A549 (cell line): ENCODE measurements around the gene SYNJ1. TPM values are rescaled to one million over a fixed set of nuclear protein-coding genes. Genes with fewer than 3 reads are reported as not detected.
"Not testable (repeated sequence)": the region's sequence is repeated elsewhere in the genome, so short reads cannot be mapped to it uniquely, and the experiment has no call there.

ENCODE experiments used
- ATAC-seq, 2 experiments: fragments of 200-7000 bp in 1 of 2; fragments of >200 bp in 1 of 2; cut with Nextera tagmentation in 1 of 2; cut with Tn5 transposase in 1 of 2; 3 replicates each; pipeline versions ENCODE4 v1.8.0 to v1.9.1; 2018 to 2020; ENCODE audit warnings: mild to moderate bottlenecking in 1 of 2, moderate library complexity in 1 of 2
- CTCF ChIA-PET: fragments of 300-600 bp; sonication (Branson Sonifier 250); formaldehyde crosslinking; extraction: SDS; loops from one replicate; lab custom pipeline; 2021; ENCODE audit warnings: antibody characterized with exemption, inconsistent platforms; lab: Yijun Ruan, JAX
- POLR2A ChIA-PET: fragments of 350-600 bp; formaldehyde crosslinking; extraction: SDS; loops from one replicate; lab custom pipeline; 2021; ENCODE audit warnings: antibody characterized with exemption, inconsistent platforms; lab: Yijun Ruan, JAX
- DNase-seq, 2 experiments: peaks; one replicate each; pipeline versions ENCODE4 v3.0.0 to v3.0.0-alpha.2; 2011 to 2016; ENCODE audit warnings: low read depth in 1 of 2, low spot score in 1 of 2
- FAIRE-seq: peaks from 2 replicates; lab custom pipeline; 2011; peaks lifted over from hg19 to GRCh38; lab: Jason Lieb, UNC
- H3K27ac ChIP-seq, 2 experiments: fragments of >200 bp; sonication (Bioruptor Twin); formaldehyde crosslinking; 3 replicates each; pipeline ENCODE4 v1.5.1; 2016 to 2017
- H3K4me1 ChIP-seq: fragments of >200 bp; sonication (Bioruptor Twin); formaldehyde crosslinking; 3 replicates; pipeline ENCODE4 v1.6.1; 2016
- H3K4me2 ChIP-seq: fragments of >200 bp; sonication (Bioruptor Twin); formaldehyde crosslinking; 3 replicates; pipeline ENCODE4 v1.6.1; 2016
- H3K4me3 ChIP-seq: fragments of >200 bp; sonication (Bioruptor Twin); formaldehyde crosslinking; 3 replicates; pipeline ENCODE4 v1.5.1; 2016
- H3K9me3 ChIP-seq: fragments of >200 bp; sonication (Bioruptor Twin); formaldehyde crosslinking; 3 replicates; pipeline ENCODE4 v1.6.1; 2016
- BCL3 ChIP-seq: fragments of >200 bp; sonication (Bioruptor Twin); formaldehyde crosslinking; IDR thresholded peaks from 3 replicates; pipeline ENCODE4 v1.6.1; 2016
- BHLHE40 ChIP-seq: IDR thresholded peaks from 2 replicates; pipeline ENCODE4 v1.6.1; 2012; ENCODE audit warnings: low read depth, low read length, inconsistent platforms
- CBX8 ChIP-seq: fragments of 200-600 bp; sonication (generic); IDR thresholded peaks from 2 replicates; pipeline ENCODE4 v1.6.1; 2016
- CHD4 ChIP-seq: fragments of 200-600 bp; sonication (generic); IDR thresholded peaks from 2 replicates; pipeline ENCODE4 v1.6.1; 2016; ENCODE audit warnings: antibody characterized with exemption, mild to moderate bottlenecking, borderline replicate concordance
- CTCF ChIP-seq: fragments of >200 bp; sonication (Bioruptor Twin); formaldehyde crosslinking; IDR thresholded peaks from 3 replicates; pipeline ENCODE4 v1.5.1; 2016
- EHF ChIP-seq: fragments of 250-450 bp; sonication (Bioruptor Pico); IDR thresholded peaks from 2 replicates; pipeline ENCODE4 v1.5.0; 2020; ENCODE audit warnings: mild to moderate bottlenecking
- EP300 ChIP-seq, 2 experiments: fragments of >200 bp; sonication (Bioruptor Twin); formaldehyde crosslinking; IDR thresholded peaks; 2 replicates in 1 of 2; 3 replicates in 1 of 2; pipeline ENCODE4 v1.6.1; 2016 to 2017
- FOSB ChIP-seq: fragments of 250-450 bp; sonication (Bioruptor Pico); IDR thresholded peaks from 2 replicates; pipeline ENCODE4 v1.5.0; 2020; ENCODE audit warnings: mild to moderate bottlenecking, moderate library complexity
- FOSL2 ChIP-seq, 2 experiments: fragments of 450-650 bp in 1 of 2; fragments of >200 bp in 1 of 2; sonication (Bioruptor Twin) in 1 of 2; formaldehyde crosslinking; IDR thresholded peaks; 2 replicates each; pipeline versions ENCODE4 v1.5.0 to v1.6.1; 2016 to 2020; ENCODE audit warnings: mild to moderate bottlenecking in 1 of 2, moderate library complexity in 1 of 2
- HDAC2 ChIP-seq: fragments of 200-600 bp; sonication (generic); IDR thresholded peaks from 2 replicates; pipeline ENCODE4 v1.6.1; 2016
- HMGXB4 ChIP-seq: fragments of 250-450 bp; sonication (Bioruptor Pico); IDR thresholded peaks from 2 replicates; pipeline ENCODE4 v1.5.0; 2021; ENCODE audit warnings: mild to moderate bottlenecking, moderate library complexity, borderline replicate concordance
- HOXA7 ChIP-seq: fragments of 250-450 bp; sonication (Bioruptor Pico); IDR thresholded peaks from 2 replicates; pipeline ENCODE4 v1.5.0; 2020; ENCODE audit warnings: mild to moderate bottlenecking, moderate library complexity
- KDM5A ChIP-seq: fragments of 200-600 bp; sonication (generic); IDR thresholded peaks from 2 replicates; pipeline ENCODE4 v1.6.1; 2016; ENCODE audit warnings: antibody characterized with exemption, mild to moderate bottlenecking
- NFE2L2 ChIP-seq: fragments of 150-350 bp; conservative IDR thresholded peaks from 2 replicates; pipeline ENCODE4 v1.6.1; 2014; ENCODE audit warnings: low read length
- NPAS2 ChIP-seq: fragments of 250-450 bp; sonication (Bioruptor Pico); IDR thresholded peaks from 2 replicates; pipeline ENCODE4 v1.8.0; 2022; ENCODE audit warnings: mild to moderate bottlenecking, moderate library complexity, borderline replicate concordance
- RAD21 ChIP-seq, 2 experiments: fragments of >200 bp in 1 of 2; sonication (Bioruptor Twin) in 1 of 2; formaldehyde crosslinking in 1 of 2; IDR thresholded peaks in 1 of 2; conservative IDR thresholded peaks in 1 of 2; 2 replicates in 1 of 2; 3 replicates in 1 of 2; pipeline ENCODE4 v1.6.1; 2012 to 2018; ENCODE audit warnings: inconsistent platforms in 1 of 2
- RARB ChIP-seq: fragments of 250-450 bp; sonication (Bioruptor Pico); IDR thresholded peaks from 2 replicates; pipeline ENCODE4 v1.8.0; 2021; ENCODE audit warnings: mild to moderate bottlenecking, moderate library complexity
- RNF2 ChIP-seq: fragments of 200-600 bp; sonication (generic); IDR thresholded peaks from 2 replicates; pipeline ENCODE4 v1.6.1; 2016; ENCODE audit warnings: low read depth, mild to moderate bottlenecking, antibody characterized with exemption, moderate library complexity, borderline replicate concordance
- SMC3 ChIP-seq: fragments of >200 bp; sonication (Bioruptor Twin); formaldehyde crosslinking; IDR thresholded peaks from 3 replicates; pipeline ENCODE4 v1.6.1; 2018; ENCODE audit warnings: inconsistent platforms
- TFCP2L1 ChIP-seq: fragments of 250-450 bp; sonication (Bioruptor Pico); IDR thresholded peaks from 2 replicates; pipeline ENCODE4 v1.5.0; 2021; ENCODE audit warnings: mild to moderate bottlenecking
- ZC3H11A ChIP-seq: fragments of 450-650 bp; IDR thresholded peaks from 2 replicates; pipeline ENCODE4 v1.6.1; 2014; ENCODE audit warnings: antibody characterized with exemption, mild to moderate bottlenecking
- ZNF302 ChIP-seq: fragments of 250-450 bp; sonication (Bioruptor Pico); IDR thresholded peaks from 2 replicates; pipeline ENCODE4 v1.9.0; 2021; ENCODE audit warnings: inconsistent platforms, mild to moderate bottlenecking, moderate library complexity
- ZSCAN20 ChIP-seq: fragments of 250-450 bp; sonication (Bioruptor Pico); IDR thresholded peaks from 2 replicates; pipeline ENCODE4 v1.8.0; 2022; ENCODE audit warnings: mild to moderate bottlenecking, moderate library complexity
- WGBS: methylation state at CpG from one replicate; pipeline ENCODE4 v1.1.6; 2017; ENCODE audit errors: missing lambda C conversion rate; 5-methylcytosine and 5-hydroxymethylcytosine counted together
- polyA plus RNA-seq, 4 experiments: library from polyadenylated mRNA; depleted of rRNA in 3 of 4; stranded (reverse); fragments of >200 nt; fragmentation: RNase III in 1 of 4; extraction: RNeasy Plus Mini Kit Qiagen cat#74134 plus additional on column Dnase treatment in 1 of 4; gene quantifications; 2 replicates in 3 of 4; 3 replicates in 1 of 4; pipeline ENCODE4 v1.2.3, GENCODE V29; 2011 to 2017

The SYNJ1 gene
- polyA plus RNA-seq, 2 of the 4 experiments (the other 2 are of a cell fraction), result 2.3 to 3.8 TPM

GRCh38 chr21:32750405-32750804 is 22.6 kb upstream of the SYNJ1 start:
- FAIRE-seq (no peak), DNase-seq (no peak), ATAC-seq (no peak)
- Histone ChIP-seq H3K4me2 (no peak overlapping the region), H3K4me3 (no peak overlapping the region), H3K4me1 (no peaks in the 10 kb centered on the region), H3K27ac (no peak overlapping the region), H3K9me3 (no peaks in the 10 kb centered on the region)
- ChIA-PET POLR2A (no interaction called here), CTCF (interaction anchor here (1.2 to 2.8 kb wide), 2 partner anchors 12 to 22 kb away, joined by 3 to 9 read pairs; partner anchors contain the start of gene PAXBP1)
- TF ChIP-seq CBX8 (no peak), ZNF302 (no peak), RARB (CRISPR knock-in tag) (no peak), NPAS2 (CRISPR knock-in tag) (no peak), RAD21 (conservative IDR thresholded peaks at IDR 0.05 in 1 of 2, IDR thresholded peaks at IDR 0.05 in 1 of 2) (no peak), FOSL2 (IDR thresholded peaks at IDR 0.05) (no peak), FOSL2 (CRISPR knock-in tag; IDR thresholded peaks at IDR 0.05) (no peak)

GRCh38 chr21:32749662-32750061 is 21.8 kb upstream of the SYNJ1 start:
- Histone ChIP-seq H3K27ac (no peak overlapping the region), H3K9me3 (no peaks in the 10 kb centered on the region), H3K4me3 (no peak overlapping the region), H3K4me2 (no peak overlapping the region), H3K4me1 (no peaks in the 10 kb centered on the region)
- TF ChIP-seq SMC3 (no peak), ZNF302 (no peak), KDM5A (no peak), CTCF (no peak), EHF (CRISPR knock-in tag) (no peak), EP300 (IDR thresholded peaks at IDR 0.05) (no peak)
- CTCF ChIA-PET, result interaction anchor here (2.8 kb wide), 1 partner anchor 22 kb away, joined by 9 read pairs; the partner anchor contains the start of gene PAXBP1
- POLR2A ChIA-PET, result no interaction called here
- DNase-seq (no peak), ATAC-seq (no peak), FAIRE-seq (no peak)

GRCh38 chr21:32748529-32748928 is 20.7 kb upstream of the SYNJ1 start:
- Histone ChIP-seq H3K4me2 (no peak overlapping the region), H3K9me3 (no peaks in the 10 kb centered on the region), H3K4me1 (no peaks in the 10 kb centered on the region), H3K4me3 (no peak overlapping the region)
- ChIA-PET POLR2A (interaction anchor here (0.6 kb wide), 1 partner anchor 180 kb away, joined by 5 read pairs; no protein-coding TSS in a partner anchor), CTCF (interaction anchor here (1.9 kb wide), 1 partner anchor 23 kb away, joined by 7 read pairs; the partner anchor contains the start of gene PAXBP1)
- WGBS, result 91% methylated on average over 5 of the region's 5 CpGs
- FAIRE-seq (no peak), ATAC-seq (no peak), DNase-seq (no peak)
- TF ChIP-seq TFCP2L1 (CRISPR knock-in tag), result no peak
- TF ChIP-seq, all 56 proteins: peak for 0
- no peak overlapping the region for H3K27ac ChIP-seq

GRCh38 chr21:32747396-32747795 is 19.6 kb upstream of the SYNJ1 start:
- H3K4me2 ChIP-seq, result no peak overlapping the region
- H3K4me1 ChIP-seq, result no peaks in the 10 kb centered on the region
- ChIA-PET CTCF (interaction anchor here (0.6 to 1.9 kb wide), 3 partner anchors 10 to 35 kb away, joined by 3 to 7 read pairs (median 5); partner anchors contain the start of gene PAXBP1), POLR2A (interaction anchor here (1.2 kb wide), 1 partner anchor 24 kb away, joined by 3 read pairs; the partner anchor contains the start of gene PAXBP1)
- no peak overlapping the region for H3K4me3 ChIP-seq
- 62% methylated on average over 1 of the region's 1 CpG for WGBS
- FAIRE-seq, result no peak
- no peak for ATAC-seq
- TF ChIP-seq HDAC2 (no peak), RNF2 (no peak), BCL3 (no peak), HMGXB4 (CRISPR knock-in tag) (no peak), BHLHE40 (no peak), KDM5A (no peak), EHF (CRISPR knock-in tag) (no peak), HOXA7 (CRISPR knock-in tag) (no peak), CHD4 (no peak), NFE2L2 (no peak), ZSCAN20 (CRISPR knock-in tag) (no peak), ZC3H11A (no peak), FOSB (CRISPR knock-in tag) (no peak)
- TF ChIP-seq, all 56 proteins: peak for 0
- H3K9me3 ChIP-seq, result no peaks in the 10 kb centered on the region
- no peak for DNase-seq
- H3K27ac ChIP-seq, result no peak overlapping the region

GRCh38 chr21:32746711-32747110 is 18.9 kb upstream of the SYNJ1 start:
- FAIRE-seq, H3K9me3 ChIP-seq, H3K4me2 ChIP-seq, H3K27ac ChIP-seq, H3K4me3 ChIP-seq, DNase-seq, ATAC-seq, H3K4me1 ChIP-seq: not testable (repeated sequence)
- WGBS, result 90% methylated on average over 3 of the region's 3 CpGs
- CTCF ChIA-PET, result interaction anchor here (0.6 to 1.9 kb wide), 2 partner anchors 24 to 548 kb away, joined by 6 to 7 read pairs; partner anchors contain the start of gene PAXBP1
- POLR2A ChIA-PET, result interaction anchor here (1.2 kb wide), 1 partner anchor 25 kb away, joined by 3 read pairs; the partner anchor contains the start of gene PAXBP1
